22Rv1 (cell line): ENCODE data around the gene ISM1.

ENCODE experiments used
- CTCF ChIP-seq: fragments of 450-650 bp; IDR thresholded peaks from 2 replicates; pipeline ENCODE4 v1.5.1; 2017; ENCODE audit warnings: mild to moderate bottlenecking
- ZFX ChIP-seq: fragments of 450-650 bp; IDR thresholded peaks from 2 replicates; pipeline ENCODE4 v1.6.1; 2017; ENCODE audit warnings: antibody characterized with exemption, borderline replicate concordance

GRCh38 chr20:13267231-13267630, 46.2 kb downstream of the ISM1 start:
- TF ChIP-seq CTCF (no peak), ZFX (no peak)
